Measurements from ENCODE around the gene TGFB1I1.

DNA sequence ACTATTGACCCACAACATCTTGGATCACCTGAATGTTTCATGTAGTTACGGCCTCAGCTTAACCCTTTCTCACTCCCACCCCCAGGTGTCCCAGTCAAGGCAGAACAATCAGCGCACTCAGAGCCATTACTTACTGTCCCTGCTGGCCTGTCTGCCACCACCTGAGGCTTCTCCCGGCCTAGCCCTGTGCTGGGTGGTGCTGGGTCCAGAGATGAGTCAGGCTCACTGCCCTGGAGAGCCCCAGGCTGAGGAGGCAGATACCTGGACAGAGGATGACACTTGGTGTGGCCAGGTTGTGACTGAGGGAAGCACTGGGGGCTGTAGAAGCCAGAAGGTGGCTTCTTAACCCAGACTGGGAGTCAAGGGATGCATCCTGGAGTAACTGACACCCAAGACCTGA lies 7.0 kb downstream of the TGFB1I1 start:
- TF ChIP-seq, protein P1, sequence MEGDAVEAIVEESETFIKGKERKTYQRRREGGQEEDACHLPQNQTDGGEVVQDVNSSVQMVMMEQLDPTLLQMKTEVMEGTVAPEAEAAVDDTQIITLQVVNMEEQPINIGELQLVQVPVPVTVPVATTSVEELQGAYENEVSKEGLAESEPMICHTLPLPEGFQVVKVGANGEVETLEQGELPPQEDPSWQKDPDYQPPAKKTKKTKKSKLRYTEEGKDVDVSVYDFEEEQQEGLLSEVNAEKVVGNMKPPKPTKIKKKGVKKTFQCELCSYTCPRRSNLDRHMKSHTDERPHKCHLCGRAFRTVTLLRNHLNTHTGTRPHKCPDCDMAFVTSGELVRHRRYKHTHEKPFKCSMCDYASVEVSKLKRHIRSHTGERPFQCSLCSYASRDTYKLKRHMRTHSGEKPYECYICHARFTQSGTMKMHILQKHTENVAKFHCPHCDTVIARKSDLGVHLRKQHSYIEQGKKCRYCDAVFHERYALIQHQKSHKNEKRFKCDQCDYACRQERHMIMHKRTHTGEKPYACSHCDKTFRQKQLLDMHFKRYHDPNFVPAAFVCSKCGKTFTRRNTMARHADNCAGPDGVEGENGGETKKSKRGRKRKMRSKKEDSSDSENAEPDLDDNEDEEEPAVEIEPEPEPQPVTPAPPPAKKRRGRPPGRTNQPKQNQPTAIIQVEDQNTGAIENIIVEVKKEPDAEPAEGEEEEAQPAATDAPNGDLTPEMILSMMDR (IDR thresholded peaks at IDR 0.05; ENCODE audit: low read depth, low read length), result no peak
- no peak for TF ChIP-seq EZH2phosphoT487 (IDR thresholded peaks at IDR 0.05; ENCODE audit: low read depth)
